Measurements from ENCODE around the gene C12orf43.

The C12orf43 gene

GRCh38 chr12:121030576-121031212 is 14.4 kb upstream of the C12orf43 start:
- DNase-seq (ENCODE audit: low read depth, low spot score) = peak; percentile 75

- DNase-seq (ENCODE audit: low read depth, low spot score) = peak; percentile 68
These were observed 10.2 kb upstream of the C12orf43 start for GRCh38 chr12:121026274-121027045.

GRCh38 chr12:121025442-121026226 is 9.3 kb upstream of the C12orf43 start:
- no peak for DNase-seq (ENCODE audit: low read depth, low spot score)

- no peak for DNase-seq (ENCODE audit: low read depth, low spot score)
These were observed 7.5 kb upstream of the C12orf43 start for GRCh38 chr12:121023799-121024198.

- DNase-seq (ENCODE audit: low read depth, low spot score) = no peak
These were observed 6.4 kb upstream of the C12orf43 start for GRCh38 chr12:121022713-121023112.

- no peak for DNase-seq (ENCODE audit: low read depth, low spot score)
These were observed 5.5 kb upstream of the C12orf43 start for GRCh38 chr12:121021754-121022153.

GRCh38 chr12:121018860-121019617 is 2.8 kb upstream of the C12orf43 start:
- DNase-seq (ENCODE audit: low read depth, low spot score) = no peak

- no peak for DNase-seq (ENCODE audit: low read depth, low spot score)
These were observed 1.7 kb upstream of the C12orf43 start for GRCh38 chr12:121017966-121018491.

GRCh38 chr12:121013715-121014114 is 2.6 kb downstream of the C12orf43 start:
- no peak for DNase-seq (ENCODE audit: low read depth, low spot score)

GRCh38 chr12:121011820-121012219 is 4.5 kb downstream of the C12orf43 start:
- DNase-seq (ENCODE audit: low read depth, low spot score) = no peak

GRCh38 chr12:121010860-121011259 is 5.4 kb downstream of the C12orf43 start:
- DNase-seq (ENCODE audit: low read depth, low spot score) = no peak

- peak; percentile 70 for DNase-seq (ENCODE audit: low read depth, low spot score)
These were observed 6.5 kb downstream of the C12orf43 start for GRCh38 chr12:121009741-121010140.

- peak; percentile 58 for DNase-seq (ENCODE audit: low read depth, low spot score)
These were observed 7.8 kb downstream of the C12orf43 start for GRCh38 chr12:121008347-121009098.

- DNase-seq (ENCODE audit: low read depth, low spot score) = peak; percentile 88
These were observed 10.9 kb downstream of the C12orf43 start for GRCh38 chr12:121005346-121005815.

GRCh38 chr12:121004253-121004815 is 12.0 kb downstream of the C12orf43 start:
- no peak for DNase-seq (ENCODE audit: low read depth, low spot score)

- peak; percentile 57 for DNase-seq (ENCODE audit: low read depth, low spot score)
These were observed 12.6 kb downstream of the C12orf43 start for GRCh38 chr12:121003650-121004049.

- no peak for DNase-seq (ENCODE audit: low read depth, low spot score)
These were observed 14.3 kb downstream of the C12orf43 start for GRCh38 chr12:121001841-121002483.

GRCh38 chr12:121001060-121001459 is 15.2 kb downstream of the C12orf43 start:
- DNase-seq (ENCODE audit: low read depth, low spot score) = no peak

GRCh38 chr12:121000530-121000929 is 15.8 kb downstream of the C12orf43 start:
- DNase-seq (ENCODE audit: low read depth, low spot score) = peak; percentile 44

All from ELF-1 (cell line).